ENCODE measurements around the gene STN1.

STN1 gene

DNA sequence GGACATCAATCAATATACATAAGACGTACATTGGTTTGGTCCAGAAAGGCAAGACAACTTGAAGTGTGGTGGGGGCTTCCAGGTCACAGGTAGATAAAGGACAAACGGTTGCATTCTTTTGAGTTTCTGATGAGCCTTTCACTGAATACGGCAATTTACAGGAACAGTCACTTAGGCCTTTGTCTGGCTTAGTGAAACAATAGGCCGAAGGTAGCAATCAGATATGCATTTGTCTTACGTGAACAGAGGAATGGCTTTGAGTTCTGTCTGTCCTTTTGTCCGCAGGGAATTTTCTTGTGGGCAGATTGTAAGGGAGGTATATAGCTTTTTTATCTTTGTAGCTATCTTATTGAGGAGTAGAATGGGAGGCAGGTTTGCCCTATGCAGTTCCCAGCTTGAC is 10.8 kb upstream of the STN1 start:
- DNase-seq, result no peak

DNA sequence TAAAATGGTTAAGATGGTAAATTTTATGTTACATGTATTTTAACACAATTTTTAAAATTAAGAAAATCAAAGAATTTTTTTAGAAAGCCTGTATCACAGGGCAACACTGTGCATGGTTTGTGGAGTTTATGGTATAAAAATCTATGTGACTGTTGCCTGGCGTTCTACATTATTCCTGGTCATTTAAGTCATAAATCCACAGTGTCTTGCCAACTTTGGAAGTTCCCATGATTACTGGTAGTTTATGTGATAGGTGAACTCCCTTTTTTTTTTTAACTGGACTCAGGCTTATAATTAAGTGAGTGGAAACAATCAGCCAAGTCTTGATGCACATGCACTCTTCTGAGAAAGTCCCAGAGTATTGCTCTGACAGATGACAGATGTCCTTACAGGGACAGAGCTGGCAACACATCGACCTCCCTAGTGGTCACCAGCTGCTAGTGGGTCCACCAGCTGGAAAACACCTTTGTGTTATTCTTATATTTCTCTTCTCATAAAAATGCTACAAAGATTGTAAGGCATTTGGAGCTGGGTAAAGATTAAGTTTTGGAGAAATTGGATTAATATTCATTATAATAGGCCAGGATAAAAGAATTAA is 8.8 kb upstream of the STN1 start:
- no peak for DNase-seq

DNA sequence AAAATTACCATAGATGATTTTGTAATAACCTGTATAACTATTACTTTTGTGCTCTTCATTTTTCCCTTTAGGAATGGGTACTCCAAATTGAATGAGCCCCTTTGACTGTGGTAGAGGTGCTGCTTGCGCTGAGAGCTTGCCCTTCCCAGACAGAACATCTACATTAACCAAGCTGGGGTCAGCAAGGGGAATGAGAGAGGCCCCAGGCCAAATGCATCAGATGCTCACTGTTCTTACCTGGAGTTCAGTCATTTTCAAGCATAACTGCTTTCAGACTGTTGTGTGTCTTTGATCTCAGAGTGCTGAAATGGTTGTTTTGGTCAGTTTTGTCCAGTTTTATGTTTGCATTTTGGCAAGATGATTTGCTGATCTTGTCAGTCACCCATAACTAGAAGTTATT is 7.6 kb upstream of the STN1 start:
- no peak for DNase-seq

DNA sequence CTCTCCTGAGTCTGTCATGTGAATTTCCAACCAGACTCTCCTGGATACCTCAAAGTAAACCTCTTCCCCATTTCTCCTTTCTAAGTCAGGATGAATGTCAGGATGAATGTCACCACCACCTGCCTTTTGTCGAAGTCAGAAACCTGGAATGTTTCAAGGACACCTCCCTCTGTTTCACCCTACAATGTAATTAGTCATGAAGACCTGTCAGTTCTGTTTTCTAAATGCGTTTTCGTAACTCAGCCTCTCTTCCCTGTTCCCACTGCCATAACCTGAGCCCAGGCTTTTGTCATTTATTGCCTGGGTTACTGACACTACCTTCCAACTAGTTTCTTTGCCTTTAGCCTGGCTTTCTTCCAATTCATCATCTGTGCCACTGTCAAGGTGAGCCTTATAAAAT is 5.5 kb upstream of the STN1 start:
- DNase-seq, result no peak

DNA sequence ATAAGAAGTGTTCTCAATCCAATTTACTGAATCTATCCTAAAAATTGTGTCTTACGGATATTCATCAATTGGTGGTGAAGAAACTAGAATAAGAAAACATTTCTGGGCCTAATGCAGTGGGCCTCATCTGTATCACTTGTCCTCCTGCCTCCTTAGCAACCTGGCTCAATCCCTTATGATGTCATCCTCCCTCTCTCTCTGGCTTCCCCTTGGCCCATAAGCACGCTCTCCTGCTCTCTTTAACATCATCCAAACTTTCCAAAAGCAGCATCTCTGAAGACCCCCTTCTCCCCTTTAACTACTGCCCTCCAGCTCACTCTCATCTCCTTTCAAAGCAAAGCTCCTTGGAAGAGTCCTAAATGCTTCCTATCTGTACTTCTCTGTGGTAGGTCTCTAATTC is 4.7 kb upstream of the STN1 start:
- DNase-seq, result no peak

DNA sequence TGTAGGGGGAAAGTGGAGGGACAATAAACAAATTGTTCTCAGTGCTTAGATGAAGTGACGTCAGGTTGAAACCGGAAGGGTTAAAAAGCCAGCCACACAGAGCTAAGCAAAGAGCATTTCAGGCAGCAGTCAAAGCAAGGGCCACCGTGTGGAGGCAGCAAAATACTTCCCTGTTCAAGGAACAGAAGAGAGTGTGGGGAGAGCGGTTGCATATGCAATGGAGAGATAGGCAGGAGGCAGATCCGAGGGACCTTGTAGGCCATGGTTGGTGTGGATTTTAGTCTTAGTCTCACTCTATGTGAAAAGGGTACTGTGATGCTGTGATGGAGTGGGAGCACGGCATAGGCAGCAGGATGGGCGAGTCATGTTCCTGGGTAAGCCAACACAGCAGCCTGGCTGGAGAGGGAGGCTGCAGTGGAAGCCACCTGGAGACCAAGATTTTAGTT is 3.8 kb upstream of the STN1 start:
- DNase-seq, result no peak

DNA sequence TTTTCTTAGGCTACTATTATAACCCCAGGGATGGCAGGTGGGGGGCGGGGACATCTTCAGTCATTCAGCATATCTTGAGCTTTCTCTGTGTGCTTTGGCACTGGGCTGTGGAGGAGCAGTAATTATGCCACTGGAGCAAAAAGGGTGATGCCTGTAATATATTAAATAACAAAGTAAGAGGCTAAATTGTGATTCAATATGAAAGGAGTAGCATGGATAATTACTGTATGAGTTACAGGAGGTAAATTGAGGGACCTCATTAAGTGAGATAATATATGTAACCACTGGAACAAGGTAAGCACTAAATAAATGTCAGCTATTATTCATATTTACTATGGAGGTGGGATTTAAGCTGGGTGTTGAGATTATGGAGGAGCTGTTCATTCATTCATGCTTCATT is 3.3 kb upstream of the STN1 start:
- no peak for DNase-seq

DNA sequence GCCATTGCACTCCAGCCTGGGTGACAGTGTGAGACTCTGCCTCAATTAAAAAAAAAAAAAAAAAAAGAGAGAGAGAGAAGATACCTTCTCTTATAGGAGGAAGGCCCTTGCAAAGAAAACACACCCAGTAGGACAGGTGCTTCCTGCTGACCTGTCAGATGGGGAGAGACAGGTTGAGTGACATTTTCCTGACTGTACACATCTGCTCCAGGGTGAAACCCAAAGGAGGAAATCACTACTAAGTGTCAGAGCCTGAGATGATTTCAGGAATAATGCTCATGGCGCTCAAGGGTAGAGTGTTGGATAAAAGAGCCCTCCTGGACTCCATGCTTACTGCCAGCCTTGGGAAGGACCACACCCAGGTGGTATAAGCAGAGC is 1.7 kb upstream of the STN1 start:
- DNase-seq, result no peak

DNA sequence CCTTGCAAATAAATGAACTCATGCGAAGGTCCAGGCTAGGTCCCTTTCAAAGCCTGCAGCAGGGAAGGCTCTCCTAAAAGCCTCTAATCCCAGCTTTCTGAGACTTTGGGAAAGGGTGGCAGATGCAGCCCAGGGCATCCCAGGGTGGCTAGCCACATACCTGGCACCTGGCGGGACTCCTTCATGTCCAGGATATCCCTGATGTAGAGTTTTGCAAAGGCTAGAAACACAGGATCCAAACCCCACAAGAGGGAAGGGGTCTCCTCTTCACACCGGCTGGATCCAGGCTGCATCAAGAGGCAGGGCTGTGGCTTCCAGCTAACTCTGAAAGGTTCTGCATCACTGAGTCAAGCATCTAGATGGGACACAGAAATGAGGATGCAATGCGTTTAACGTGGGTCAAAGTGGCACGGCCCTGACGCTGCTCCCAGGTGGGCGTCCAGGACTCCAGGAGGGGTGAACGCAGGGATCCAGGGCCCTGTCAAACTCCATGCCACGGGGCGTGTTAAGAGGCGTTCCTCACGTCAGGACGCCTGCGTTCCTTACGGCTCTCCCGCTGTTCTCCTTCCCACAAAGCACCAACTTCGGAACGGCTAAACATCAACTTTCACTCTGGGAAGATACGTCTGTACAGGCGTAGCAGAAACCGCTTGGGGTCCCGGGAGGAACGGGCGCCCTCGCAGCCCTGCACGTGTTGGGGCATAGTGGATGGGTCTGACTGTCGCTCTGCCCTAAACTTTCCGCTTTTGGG is 507 bp downstream of the STN1 start:
- DNase-seq, result peak; percentile 62

DNA sequence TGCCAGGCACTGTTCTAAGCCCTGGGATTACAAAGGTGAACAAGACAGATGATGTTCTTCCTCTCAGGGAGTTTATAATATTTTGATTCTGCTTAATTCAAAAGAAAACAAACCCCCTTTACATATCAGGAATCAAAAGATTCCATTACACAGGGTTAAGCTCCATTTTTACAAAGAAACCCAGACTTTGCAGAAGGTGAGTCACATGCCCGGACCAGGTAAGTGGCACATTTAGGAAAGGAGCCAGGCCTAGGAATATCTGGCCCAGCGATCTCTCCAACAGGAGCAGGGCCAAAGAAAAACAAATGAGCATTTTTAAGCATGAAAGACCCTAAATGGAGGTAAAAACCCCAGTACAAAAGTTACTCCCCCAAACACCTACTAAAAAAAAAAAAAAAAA is 1.1 kb downstream of the STN1 start:
- DNase-seq, result no peak

DNA sequence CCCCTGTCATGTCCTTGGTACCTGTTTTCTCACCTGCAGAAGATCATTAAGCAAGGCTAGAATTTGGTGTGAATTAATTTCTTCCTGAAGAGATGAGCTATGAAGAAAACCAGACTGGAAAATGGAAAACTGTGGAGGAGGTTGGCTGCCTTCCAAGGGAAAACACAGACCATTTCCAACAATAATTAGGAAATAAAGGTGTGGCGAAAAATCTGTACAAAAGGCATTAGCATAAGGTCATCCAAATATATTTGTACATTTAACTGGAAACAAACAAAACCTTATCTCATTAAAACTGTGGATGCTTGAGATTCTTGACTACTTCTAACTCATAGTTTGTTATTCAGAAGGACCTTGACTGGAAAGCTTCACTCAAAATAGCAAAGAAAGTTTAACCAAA is 1.7 kb downstream of the STN1 start:
- no peak for DNase-seq

DNA sequence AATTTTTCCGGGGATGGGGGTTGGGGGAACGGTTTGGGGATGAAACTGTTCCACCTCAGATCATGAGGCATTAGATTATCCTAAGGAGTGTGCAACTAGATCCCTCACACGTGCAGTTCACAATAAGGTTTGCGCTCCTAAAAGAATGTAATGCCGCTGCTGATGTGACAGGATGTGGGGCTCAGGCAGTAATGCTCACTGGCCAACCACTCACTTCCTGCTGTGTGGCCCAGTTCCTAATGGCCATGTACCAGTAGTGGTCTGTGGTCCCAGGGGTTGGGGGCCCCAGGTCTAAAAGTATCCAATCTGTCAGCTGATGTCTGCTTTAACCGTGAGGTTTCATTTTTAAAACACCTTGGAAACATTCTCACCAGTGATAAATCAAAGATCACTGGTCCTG is 2.2 kb downstream of the STN1 start:
- DNase-seq, result no peak

DNA sequence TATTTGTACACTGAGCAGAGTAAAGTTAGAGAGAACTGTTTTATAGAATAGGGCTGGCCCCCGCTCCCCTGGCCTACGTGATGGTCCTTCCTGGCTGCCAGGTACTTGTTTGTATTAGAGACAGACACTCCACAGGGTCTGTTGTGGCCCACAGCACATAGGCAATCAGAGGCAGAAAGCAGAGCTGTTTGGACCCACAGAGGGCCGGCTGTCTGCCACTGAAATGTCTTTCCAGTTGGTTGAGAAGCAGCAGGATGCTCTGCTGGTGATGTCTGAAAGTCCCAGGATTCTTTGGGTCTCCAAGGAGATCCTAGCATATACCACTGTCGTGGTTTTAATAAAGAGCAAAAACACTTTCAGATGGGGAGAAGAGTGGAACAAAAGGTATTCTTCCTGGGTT is 5.2 kb downstream of the STN1 start:
- no peak for DNase-seq

DNA sequence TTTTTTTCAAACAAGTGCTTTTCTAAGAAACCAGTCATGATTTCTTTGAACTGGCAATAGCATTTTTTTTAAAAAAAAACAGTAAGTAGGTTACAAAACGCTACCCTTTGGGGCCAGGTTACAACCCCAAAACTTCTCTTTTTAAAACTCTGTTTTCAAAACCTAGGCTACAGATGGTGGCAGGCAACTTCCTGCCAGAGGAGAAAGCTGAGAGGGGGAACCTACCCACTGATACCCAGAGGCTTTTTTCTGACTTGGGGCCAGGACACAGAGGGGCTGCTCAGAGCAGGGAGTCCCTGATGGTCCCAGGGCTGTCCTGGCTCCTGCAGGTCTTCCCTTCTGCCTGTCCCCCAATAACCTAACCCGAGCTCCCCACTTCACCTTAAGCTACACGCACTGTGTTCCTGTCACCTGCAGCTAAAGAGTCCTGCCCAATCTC is 6.9 kb downstream of the STN1 start:
- no peak for DNase-seq

DNA sequence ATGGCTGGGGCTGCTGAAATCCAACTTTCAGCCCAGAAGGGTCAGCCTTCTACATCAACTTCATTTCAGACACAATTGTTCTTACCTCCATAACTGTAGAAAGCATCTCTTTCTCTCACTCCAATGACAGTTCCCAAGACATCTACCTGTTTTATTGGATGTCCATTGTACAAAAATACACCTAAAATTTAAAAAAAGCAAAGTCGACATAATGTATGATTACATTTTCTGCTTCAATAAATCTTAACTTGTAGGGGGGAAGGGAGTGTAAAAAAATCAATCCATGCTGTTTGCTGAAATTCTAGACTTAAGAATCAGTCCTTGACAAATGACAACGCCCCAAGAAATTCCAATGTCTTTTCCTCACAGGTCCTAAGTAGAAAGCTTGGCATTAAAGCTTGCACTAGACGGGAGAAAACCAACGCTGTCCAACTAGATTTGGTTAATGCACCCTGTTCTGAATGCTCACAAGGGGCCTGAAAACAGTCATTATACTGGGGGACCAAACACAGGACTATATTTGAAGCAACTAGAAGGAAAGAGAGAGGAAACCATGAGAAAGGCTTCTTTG is 7.5 kb downstream of the STN1 start:
- peak; percentile 19 for DNase-seq

DNA sequence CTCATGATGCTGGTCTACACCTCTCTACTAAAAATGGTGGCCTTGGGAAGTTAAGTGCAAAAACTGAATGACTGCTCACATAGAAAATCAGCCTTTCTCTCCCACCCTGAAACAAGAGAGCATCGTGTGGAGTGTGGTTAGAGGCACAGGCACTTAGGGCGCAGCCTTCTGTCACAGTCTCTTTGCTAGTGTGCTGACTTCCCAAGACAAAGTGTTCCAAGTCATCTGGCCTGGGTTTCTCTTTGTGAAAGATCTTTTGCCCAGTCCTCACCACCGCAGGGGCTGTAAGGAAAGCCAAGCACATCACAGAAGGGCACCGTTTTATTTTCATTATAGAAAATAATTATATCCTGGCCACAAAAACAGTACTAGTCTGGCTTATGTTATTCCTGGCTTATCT is 12.5 kb downstream of the STN1 start:
- no peak for DNase-seq

DNA sequence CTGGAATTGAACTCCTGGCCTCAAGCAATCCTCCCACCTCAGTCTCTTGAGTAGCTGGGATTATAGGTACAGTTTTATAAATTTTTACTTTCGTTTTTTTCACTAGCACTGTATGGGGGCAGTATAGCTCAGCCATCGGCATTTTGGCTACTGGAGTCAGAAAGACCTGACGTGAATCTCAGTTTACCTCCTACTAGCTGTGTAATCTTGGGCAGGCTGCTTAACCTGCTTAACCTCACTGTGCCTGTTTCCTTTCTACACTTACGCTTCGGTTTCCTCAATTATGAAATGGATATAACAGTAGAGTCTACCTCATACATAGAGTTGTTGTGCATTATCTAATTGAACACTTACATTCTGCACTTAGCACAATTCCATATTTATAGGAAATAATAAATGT is 16.7 kb downstream of the STN1 start:
- no peak for DNase-seq

DNA sequence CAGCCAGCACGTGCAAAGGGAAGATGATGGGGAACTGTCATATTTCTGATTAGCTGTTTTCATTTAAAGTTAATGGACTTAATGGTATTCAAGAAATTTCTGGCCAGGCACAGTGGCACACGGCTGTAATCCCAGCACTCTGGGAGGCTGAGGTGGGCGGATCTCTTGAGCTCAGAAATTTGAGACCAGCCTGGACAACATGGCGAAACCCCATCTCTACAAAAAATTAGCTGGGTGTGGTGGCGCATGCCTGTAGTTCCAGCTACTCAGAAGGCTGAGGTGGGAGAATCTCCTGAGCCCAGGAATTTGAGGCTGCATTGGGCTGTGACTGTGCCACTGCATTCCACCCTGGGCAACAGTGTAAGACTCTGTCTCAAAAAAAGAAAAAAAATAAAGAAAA is 18.7 kb downstream of the STN1 start:
- no peak for DNase-seq

DNA sequence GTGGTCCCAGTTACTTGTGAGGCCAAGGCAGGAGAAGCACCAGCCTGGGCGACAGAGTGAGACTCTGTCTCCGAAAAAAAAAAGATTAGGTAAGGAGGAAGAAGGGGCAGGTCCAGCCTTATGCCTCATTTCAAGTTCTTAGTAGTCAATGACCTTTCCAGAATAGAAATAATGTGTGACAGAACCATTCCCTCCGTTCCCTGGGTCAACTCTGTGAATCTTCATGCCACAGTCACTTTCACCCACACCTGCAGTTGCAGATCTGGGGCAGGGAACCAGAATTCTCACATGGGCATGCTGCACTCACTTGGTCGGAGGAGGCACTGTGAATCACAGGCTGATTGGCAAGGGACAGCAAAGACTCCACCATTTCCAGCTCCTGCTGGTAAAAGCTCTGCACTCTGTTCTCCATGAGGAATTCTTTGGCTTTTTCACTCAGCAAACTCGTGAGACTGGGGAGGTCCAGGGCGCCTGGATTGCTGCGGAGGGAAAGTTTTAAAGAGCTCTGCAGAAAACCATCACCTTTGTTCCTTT is 20.7 kb downstream of the STN1 start:
- no peak for DNase-seq

DNA sequence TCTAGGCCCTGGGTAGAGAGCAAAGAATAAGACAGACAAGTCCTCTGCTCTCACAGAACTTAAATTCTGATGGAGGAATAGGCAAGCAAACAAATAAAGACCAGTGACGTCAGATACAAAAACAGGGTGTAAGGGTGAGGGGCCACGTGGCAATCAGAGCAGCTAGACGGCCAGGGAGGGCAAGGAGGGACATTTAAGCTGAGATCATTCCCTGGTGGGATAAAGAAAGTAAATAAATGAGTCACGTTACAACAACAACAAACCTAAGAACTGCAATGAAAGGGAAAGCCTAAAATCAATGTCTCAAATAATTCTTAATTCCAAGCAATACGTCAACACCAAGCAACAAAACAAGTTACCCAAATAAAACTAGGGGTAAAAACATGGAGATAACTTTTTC is 21.8 kb downstream of the STN1 start:
- DNase-seq, result no peak

DNA sequence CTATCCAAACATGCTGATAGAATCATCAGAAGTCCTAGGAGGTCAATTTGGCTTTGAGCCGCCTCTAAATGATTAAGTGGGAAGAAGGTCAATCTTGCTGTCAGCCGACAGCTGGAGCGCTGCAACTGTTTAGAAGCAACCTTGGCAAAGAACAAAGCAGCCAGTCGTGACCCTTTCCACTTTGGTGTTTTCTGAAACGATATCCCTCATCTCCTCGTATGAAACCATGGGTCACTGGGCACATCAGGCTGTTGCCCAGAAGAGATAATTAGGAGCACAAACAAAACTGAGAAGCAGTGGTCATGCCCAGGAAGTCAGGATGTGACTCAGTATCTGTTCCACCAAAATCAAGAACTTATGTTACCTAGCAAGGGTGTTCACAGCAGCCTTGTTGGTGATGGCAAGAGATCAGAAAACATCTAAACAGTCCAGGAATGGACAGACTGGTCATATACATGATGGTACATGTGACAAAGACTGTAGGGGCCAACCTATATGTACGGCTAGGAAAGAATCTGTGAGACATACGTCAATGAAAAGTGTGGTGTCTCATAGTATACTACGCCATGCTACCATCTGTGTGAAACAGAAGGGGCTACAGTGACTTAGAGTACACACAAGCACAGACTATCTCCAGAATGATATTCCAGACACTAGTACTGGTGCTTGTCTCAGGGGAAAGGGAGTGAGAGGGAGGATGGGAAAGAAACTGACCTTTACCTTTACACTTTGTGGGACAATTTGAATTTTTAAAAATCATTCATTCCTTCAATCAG is 22.4 kb downstream of the STN1 start:
- peak; percentile 36 for DNase-seq

DNA sequence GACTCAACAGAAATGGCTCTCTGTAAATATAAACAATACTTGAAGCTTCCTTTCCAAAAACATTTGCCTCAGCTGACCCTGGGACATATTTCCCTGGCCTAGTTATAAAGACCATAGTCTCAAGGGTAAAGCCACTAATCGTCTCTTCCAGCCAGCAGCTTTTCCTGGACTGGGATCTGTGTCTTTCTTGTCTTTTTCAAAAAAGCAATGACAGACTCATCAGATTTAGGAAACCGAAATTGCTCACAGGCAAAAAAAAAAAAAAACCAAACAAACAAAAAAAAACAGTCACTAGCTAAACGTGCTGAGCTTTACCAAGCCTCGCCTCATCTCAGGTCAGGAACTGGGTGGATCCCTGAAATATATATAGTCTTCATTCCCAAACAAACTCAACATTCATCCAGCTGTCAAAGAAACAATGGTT is 23.5 kb downstream of the STN1 start:
- peak; percentile 15 for DNase-seq

DNA sequence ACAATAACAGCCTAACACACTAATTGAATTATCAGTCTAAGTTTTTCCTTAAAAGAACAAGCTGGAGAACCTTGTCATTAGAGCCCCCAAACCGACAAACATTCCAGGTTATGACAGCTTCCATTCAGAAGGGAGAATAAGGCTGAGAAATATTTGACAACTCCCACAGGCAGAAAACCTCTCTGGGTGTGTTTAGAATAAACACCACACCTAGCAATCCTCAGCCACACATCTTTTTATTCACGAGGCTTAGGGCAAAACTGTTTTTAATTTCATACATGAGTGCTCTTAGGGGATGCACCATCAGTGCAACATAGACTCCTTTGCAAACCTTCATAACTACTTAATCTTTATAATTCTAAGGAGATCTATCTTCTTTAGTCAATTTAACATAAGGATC is 24.2 kb downstream of the STN1 start:
- DNase-seq, result no peak

Measured in fibroblast of skin of scalp (primary cell).